ENCODE measurements around the gene THOC6.
A peak's percentile ranks its signal among the peaks of the same experiment; 100 is the strongest.

THOC6 gene

DNA sequence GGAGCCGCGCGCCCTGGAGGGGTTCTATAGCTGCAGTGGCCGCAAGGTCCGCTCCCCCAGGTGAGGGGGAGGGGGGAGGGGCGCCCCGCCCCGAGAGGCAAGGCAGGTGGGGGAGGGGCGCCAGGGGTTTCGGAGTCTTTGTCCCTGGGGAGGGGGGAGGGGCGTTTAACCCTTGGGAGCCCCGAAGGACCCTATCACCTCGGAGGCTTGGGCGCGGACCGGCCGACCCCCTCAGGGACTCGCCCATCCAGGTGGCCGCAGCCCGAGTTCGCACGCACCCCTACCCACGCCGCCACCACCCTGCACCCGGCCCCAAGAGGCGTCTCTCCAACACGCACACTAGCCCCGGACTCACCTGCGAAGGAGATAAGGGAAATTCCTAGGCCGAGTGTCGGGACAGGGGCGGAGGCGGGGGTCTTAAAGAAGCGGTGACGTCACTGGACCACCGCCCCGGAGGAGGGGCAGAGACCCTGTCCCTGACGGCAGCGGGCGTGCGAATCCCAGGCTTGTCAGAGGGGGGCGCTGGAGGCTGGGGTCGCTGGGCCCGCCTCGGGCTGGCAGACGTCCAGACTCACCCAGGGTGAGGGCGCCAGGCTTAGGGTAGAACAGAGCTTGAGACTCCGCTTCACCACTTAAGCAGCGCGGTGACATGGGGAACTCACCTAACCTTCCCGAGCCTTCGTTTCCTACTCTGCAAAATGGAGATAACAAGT lies 5.9 kb upstream of the THOC6 start, which contains the start of gene CLDN6:
TSS of gene CLDN6 (minus strand) at position 390 of the 713 bp plus-strand sequence. CDS start 2,162 bp downstream, outside the sequence.
- no peak for DNase-seq

GRCh38 chr16:3019594-3020246 lies 4.1 kb upstream of the THOC6 start:
- DNase-seq, result no peak

- peak; percentile 63 for DNase-seq
Observed at GRCh38 chr16:3020247-3020603, 3.6 kb upstream of the THOC6 start, which contains the start of gene TNFRSF12A. Gene TNFRSF12A, plus strand, starts transcription at chr16:3020368. Its CDS starts 30 bp downstream, at chr16:3020398.

DNA sequence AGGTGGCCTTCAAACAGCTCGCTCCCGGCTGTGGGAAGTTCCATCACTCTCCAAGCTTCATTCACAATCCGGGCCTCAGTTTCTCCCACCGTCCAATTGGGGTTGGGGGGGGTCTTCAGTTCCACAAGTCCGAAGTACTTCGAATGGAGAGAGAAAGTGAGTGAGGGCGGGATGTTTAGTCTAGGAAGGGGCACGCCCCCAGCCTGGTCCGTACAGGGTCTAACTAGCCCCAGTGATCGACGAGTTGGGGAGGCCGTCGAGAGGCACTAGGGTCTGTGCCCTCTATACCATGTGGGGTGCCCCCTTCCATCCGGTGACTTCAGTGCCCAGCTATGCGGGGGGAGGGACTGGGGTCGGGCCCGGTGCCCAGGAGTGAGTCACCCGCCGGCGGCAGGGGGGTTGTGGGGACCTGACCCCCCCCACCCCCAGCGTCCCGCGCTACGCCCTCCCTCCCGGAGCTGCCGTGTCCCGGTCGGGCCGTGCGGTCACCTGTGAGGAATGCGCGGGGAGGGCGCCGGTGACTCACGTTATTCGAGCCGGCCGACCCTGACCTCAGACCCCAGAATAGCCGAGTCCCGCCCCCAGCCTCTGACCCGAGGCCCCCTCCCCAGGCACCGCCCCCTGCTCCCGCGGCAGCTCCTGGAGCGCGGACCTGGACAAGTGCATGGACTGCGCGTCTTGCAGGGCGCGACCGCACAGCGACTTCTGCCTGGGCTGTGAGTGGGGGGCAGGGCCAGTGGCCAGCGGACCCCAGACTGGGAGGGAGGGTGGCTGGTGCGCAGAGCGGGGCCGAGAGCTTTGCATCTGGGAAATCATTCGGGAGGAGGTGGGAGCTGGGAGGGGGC lies 3.0 kb upstream of the THOC6 start:
- peak; percentile 81 for DNase-seq

- peak; percentile 86 for DNase-seq
Observed at GRCh38 chr16:3021449-3022207, 2.2 kb upstream of the THOC6 start.

GRCh38 chr16:3022208-3022683 lies 1.6 kb upstream of the THOC6 start:
- peak; percentile 84 for DNase-seq

- DNase-seq, result no peak
Observed at GRCh38 chr16:3022684-3023414, 986 bp upstream of the THOC6 start.

DNA sequence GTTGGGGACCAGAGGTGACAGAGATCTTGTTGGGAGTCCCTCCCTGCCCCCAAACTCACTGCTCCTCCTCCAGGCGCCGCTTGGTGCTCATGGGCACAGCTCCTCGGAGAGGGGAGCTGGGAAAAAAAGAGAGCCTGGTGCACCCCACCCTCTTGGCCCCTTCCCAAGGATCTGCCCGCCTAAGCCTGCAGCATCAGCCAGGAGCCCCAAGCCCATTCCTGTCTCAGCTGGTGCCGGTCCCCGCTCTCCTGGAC lies 493 bp upstream of the THOC6 start:
- no peak for DNase-seq

GRCh38 chr16:3025032-3026002 lies 1.5 kb downstream of the THOC6 start:
- DNase-seq, result no peak

DNA sequence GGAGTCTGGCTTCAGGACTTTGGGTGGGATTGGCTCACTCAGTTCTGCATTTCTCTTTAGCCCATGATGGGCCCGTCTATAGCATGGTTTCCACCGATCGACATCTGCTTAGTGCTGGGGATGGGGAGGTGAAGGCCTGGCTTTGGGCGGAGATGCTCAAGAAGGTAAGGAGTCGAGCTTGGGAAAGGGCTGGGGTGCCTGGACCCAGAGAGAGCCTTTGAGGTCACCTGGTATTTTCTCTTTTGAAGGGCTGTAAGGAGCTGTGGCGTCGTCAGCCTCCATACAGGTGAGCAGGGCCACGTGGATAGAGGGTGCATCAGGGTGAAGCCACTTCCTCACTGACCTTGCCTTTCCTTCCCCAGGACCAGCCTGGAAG lies 2.2 kb downstream of the THOC6 start:
- DNase-seq, result no peak

DNA sequence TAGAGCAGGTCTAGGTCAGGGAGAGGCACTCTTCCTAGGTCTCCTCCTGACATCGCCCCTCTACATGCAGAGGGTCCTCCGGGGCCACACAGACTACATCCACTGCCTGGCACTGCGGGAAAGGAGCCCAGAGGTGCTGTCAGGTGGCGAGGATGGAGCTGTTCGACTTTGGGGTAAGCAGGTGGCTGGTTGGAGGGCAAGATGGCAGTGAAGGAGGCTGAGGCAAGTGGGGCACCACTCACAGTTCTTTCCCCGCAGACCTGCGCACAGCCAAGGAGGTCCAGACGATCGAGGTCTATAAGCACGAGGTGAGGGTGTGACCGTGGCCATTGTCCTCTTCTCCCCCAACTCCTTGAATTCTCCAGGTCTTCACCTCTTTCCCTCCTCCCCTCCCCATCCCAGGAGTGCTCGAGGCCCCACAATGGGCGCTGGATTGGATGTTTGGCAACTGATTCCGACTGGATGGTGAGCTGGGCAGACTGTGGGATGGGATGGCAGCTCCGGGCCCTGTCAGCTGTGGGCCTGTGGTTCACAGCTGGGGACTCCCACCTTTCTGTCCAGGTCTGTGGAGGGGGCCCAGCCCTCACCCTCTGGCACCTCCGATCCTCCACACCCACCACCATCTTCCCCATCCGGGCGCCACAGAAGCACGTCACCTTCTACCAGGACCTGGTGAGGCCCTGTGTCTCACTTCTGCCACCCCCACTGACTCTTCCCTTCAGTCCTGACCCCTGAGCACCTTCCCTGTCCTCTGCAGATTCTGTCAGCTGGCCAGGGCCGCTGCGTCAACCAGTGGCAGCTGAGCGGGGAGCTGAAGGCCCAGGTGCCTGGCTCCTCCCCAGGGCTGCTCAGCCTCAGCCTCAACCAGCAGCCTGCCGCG lies 3.0 kb downstream of the THOC6 start:
- no peak for DNase-seq

DNA sequence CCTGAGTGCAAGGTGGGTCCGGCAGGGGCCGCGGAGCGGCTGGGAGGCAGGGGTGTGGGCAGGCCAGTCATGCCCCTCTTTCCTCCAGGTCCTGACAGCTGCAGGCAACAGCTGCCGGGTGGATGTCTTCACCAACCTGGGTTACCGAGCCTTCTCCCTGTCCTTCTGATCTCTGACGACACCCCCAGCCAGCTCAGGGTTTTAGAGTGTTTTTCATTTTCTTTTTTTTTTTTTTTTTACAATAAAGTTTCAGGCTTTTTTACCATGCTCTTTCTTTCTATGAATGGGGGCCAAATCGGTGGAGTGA lies 3.6 kb downstream of the THOC6 start:
- DNase-seq, result no peak

GRCh38 chr16:3027983-3028715 lies 4.3 kb downstream of the THOC6 start:
- peak; percentile 76 for DNase-seq

- no peak for DNase-seq
Observed at GRCh38 chr16:3028716-3029319, 5.0 kb downstream of the THOC6 start.

DNA sequence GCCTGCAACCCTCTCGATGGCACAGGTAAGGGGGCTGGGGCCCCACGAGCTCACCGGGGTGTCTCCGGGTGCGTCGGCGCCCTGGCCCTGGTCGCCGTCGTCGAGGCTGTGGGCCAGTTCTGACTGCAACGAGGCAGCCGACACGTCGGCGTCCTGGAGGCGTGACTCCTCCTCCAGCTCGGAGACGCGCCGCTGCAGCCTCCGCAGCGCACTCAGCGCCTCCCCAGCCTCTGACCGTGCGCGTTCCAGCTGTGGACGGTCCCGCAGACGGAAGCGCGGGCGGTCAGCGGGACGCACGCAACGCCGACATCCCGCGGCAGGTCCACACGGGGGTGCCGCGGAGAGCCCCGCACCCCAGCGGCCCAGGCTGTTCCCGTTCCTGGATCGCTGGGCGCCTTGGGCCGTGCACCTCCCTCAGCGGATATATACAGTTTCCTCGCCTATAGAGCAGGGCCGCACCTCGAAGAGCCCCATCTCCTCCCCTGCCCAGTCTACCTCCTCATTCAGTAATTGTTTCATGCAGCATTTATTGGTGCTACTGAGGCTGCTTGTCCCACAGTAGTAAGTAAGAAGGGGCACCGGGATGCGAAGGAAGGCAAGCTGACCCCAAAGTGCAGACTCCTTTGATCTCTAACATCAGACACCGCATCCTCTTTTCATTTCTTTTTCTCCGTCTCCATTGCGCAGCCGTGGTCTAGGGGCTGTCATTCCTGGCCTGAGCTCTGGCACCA lies 5.8 kb downstream of the THOC6 start:
- DNase-seq, result no peak

DNA sequence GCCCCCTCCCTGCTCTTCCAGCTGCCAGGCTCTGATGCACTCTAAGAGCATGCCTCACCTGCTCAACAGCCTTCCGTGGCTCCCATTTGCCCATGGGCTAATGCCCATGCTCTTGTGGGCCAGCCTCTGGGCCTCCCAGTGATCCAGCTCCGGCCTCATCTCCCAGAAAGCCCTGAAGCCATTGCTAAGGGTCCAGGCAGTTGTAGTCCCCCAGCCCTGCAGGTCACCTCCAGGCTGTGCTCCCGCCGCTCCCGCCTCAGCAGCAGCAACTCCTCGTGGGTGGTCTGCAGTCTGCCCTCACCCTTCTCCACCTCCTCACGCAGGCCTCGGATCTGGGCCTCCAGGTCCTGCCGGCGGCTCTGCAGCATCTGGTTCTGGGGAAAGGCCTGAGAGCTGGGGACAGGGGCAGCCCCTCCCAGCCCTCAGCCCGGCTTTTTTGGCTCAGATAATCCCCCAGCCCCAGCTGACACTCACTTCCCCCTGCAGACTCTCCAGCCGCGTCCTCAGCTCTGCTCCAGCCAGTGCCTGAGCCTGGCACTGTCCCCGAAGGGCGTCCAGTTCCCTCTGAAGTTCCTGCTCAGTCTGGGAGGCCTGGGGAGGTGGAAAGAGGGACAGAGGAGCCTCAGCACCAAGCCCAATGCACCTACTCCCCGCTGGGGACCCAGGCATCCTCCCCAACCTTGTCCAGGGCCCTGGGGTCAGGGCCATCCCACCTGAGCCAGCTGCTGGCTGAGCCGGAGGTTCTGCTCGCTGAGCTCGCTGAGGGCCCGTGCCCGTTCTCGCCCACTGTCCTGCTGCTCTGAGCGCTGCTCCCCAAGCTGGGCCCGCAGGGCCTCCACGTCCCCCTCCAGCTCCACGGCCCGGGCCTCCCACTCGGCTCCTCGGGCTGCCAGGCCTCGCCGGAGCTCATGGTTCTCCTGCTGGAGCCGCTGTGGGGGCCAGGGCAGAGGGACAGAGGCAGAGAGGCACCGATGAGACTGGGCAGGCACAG lies 6.7 kb downstream of the THOC6 start:
- no peak for DNase-seq

DNA sequence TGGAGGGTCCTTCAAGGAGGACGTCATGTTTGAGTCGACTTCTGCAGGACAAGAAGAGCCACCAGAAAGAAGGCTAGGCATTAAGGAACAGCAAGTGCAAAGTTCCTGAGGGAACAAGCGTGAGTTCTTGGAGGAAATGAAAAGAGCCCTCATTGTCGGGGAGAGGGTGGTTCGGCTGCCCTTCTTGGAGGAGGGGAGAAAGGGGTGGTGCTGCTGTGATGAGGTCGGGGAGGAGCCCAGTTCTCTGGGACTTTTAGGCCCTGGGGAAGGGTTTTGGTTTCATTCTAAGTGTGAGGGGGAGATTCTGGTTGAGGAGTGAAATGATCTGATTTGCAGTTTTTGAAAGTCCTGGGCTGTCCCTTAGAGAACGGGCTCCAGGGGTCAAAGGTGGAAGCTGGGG lies 8.8 kb downstream of the THOC6 start:
- no peak for DNase-seq

All from CD4-positive, alpha-beta T cell treated with Interleukin-4 for 4 hours (primary cell).